GM12878 (cell line): ENCODE results near the gene OR8G5. TPM values are rescaled to one million over a fixed set of nuclear protein-coding genes. Genes with fewer than 3 reads are reported as not detected.

ENCODE experiments used
- ATAC-seq: fragments of 200-7000 bp; cut with Tn5 transposase; 3 replicates; pipeline ENCODE4 v1.9.1; 2020; ENCODE audit warnings: mild to moderate bottlenecking, moderate library complexity
- BruUV-seq: library from RNA; stranded (reverse); fragments of 400-500 nt; replicated peaks from 2 replicates; lab custom pipeline; 2021; lab: Mats Ljungman, UMichigan
- CTCF ChIA-PET: fragments of 300-600 bp; sonication (Branson Sonifier 250); formaldehyde crosslinking; extraction: SDS; loops from one replicate; lab custom pipeline; 2021; ENCODE audit warnings: inconsistent platforms; lab: Yijun Ruan, JAX
- POLR2A ChIA-PET: fragments of 350-600 bp; formaldehyde crosslinking; extraction: SDS; loops from one replicate; lab custom pipeline; 2021; ENCODE audit warnings: inconsistent platforms; lab: Charles Lee
- RAD21 ChIA-PET: fragments of 300-600 bp; sonication (Branson Sonifier 250); formaldehyde crosslinking; loops from one replicate; lab custom pipeline; 2023; ENCODE audit warnings: antibody characterized with exemption; ENCODE audit not compliant: unreplicated experiment; lab: Charles Lee
- SMC1A ChIA-PET: fragments of 300-600 bp; sonication (Branson Sonifier 250); formaldehyde crosslinking; loops from one replicate; lab custom pipeline; 2023; ENCODE audit not compliant: unreplicated experiment, uncharacterized antibody; lab: Charles Lee
- DNase-seq: peaks from one replicate; pipeline ENCODE4 v3.0.0-alpha.2; 2011; ENCODE audit warnings: low read depth, low spot score
- FAIRE-seq: peaks from 3 replicates; lab custom pipeline; 2011; peaks lifted over from hg19 to GRCh38; lab: Jason Lieb, UNC
- H2AFZ ChIP-seq: 2 replicates; pipeline ENCODE4 v1.6.0; 2011; ENCODE audit warnings: low read depth, low read length, control low read depth; ENCODE audit not compliant: control insufficient read depth
- H3K27ac ChIP-seq: 2 replicates; pipeline ENCODE4 v1.5.1; 2011; ENCODE audit warnings: control low read depth; ENCODE audit not compliant: control insufficient read depth, insufficient read depth
- H3K27me3 ChIP-seq, 2 experiments: replicated peaks in 1 of 2; 2 replicates each; pipeline versions ENCODE4 v1.6.0 to v1.6.1; 2011; ENCODE audit warnings: low read length in 1 of 2; ENCODE audit not compliant: control insufficient read depth in 2 of 2, insufficient read depth in 2 of 2
- H3K36me3 ChIP-seq, 2 experiments: 2 replicates each; pipeline ENCODE4 v1.5.1; 2011; ENCODE audit warnings: low read length in 1 of 2; ENCODE audit not compliant: control insufficient read depth in 2 of 2, insufficient read depth in 2 of 2
- H3K4me1 ChIP-seq: 2 replicates; pipeline ENCODE4 v1.6.1; 2011; ENCODE audit warnings: mild to moderate bottlenecking, low read length, moderate library complexity, mixed read lengths; ENCODE audit not compliant: control insufficient read depth, insufficient read depth
- H3K4me2 ChIP-seq: 2 replicates; pipeline ENCODE4 v1.6.0; 2011; ENCODE audit warnings: control low read depth; ENCODE audit not compliant: control insufficient read depth, insufficient read depth
- H3K4me3 ChIP-seq: fragments of 200-600 bp; sonication (generic); 2 replicates; pipeline ENCODE4 v1.5.1; 2016
- H3K79me2 ChIP-seq: 2 replicates; pipeline ENCODE4 v1.6.0; 2011; ENCODE audit warnings: low read length; ENCODE audit not compliant: control insufficient read depth, insufficient read depth
- H3K9ac ChIP-seq: 2 replicates; pipeline ENCODE4 v1.8.0; 2011; ENCODE audit warnings: low read length, control low read depth, mixed read lengths; ENCODE audit not compliant: control insufficient read depth, insufficient read depth
- H3K9me3 ChIP-seq: replicated peaks from 3 replicates; pipeline ENCODE4 v1.5.1; 2011; ENCODE audit warnings: mild to moderate bottlenecking, low read length; ENCODE audit not compliant: control insufficient read depth, insufficient read depth
- H4K20me1 ChIP-seq: 2 replicates; pipeline ENCODE4 v1.6.0; 2011; ENCODE audit not compliant: control insufficient read depth, insufficient read depth
- ASH2L ChIP-seq: fragments of 300-600, 200-600 bp; sonication (generic); IDR thresholded peaks from 2 replicates; pipeline ENCODE4 v1.6.1; 2017; ENCODE audit warnings: low read depth, mild to moderate bottlenecking, borderline replicate concordance
- ATF7 ChIP-seq: fragments of 450-650 bp; IDR thresholded peaks from 2 replicates; pipeline ENCODE4 v1.6.1; 2016; ENCODE audit warnings: low read depth, mild to moderate bottlenecking
- BMI1 ChIP-seq: fragments of 450-650 bp; IDR thresholded peaks from 2 replicates; pipeline ENCODE4 v1.6.1; 2016; ENCODE audit warnings: mild to moderate bottlenecking, moderate library complexity, borderline replicate concordance
- CHD4 ChIP-seq: fragments of 200-600 bp; sonication (generic); IDR thresholded peaks from 2 replicates; pipeline ENCODE4 v1.6.1; 2016; ENCODE audit warnings: mild to moderate bottlenecking
- CREB1 ChIP-seq: IDR thresholded peaks from 2 replicates; pipeline ENCODE4 v1.6.1; 2012; ENCODE audit warnings: low read depth, mild to moderate bottlenecking, inconsistent platforms
- FOXM1 ChIP-seq: IDR thresholded peaks from 2 replicates; pipeline ENCODE4 v1.6.1; 2012; ENCODE audit warnings: low read depth, mild to moderate bottlenecking, inconsistent platforms, low read length, moderate library complexity
- GATAD2B ChIP-seq: fragments of 450-650 bp; conservative IDR thresholded peaks from 2 replicates; pipeline ENCODE4 v1.6.1; 2017; ENCODE audit warnings: low read depth, mild to moderate bottlenecking, moderate library complexity
- HDGF ChIP-seq: fragments of 450-650 bp; IDR thresholded peaks from 2 replicates; pipeline ENCODE4 v1.6.1; 2016; ENCODE audit warnings: antibody characterized with exemption
- KAT2A ChIP-seq: conservative IDR thresholded peaks from 2 replicates; pipeline ENCODE4 v1.6.1; 2011; ENCODE audit warnings: low read depth, low read length; ENCODE audit not compliant: control insufficient read depth
- NFIC ChIP-seq: IDR thresholded peaks from 2 replicates; pipeline ENCODE4 v1.6.1; 2012; ENCODE audit warnings: low read depth, mild to moderate bottlenecking, inconsistent platforms, low read length, moderate library complexity
- SMARCA5 ChIP-seq: fragments of 450-650 bp; IDR thresholded peaks from 2 replicates; pipeline ENCODE4 v1.6.1; 2017; ENCODE audit warnings: mild to moderate bottlenecking
- TCF12 ChIP-seq: IDR thresholded peaks from 2 replicates; pipeline ENCODE4 v1.6.1; 2011; ENCODE audit warnings: low read depth, mild to moderate bottlenecking, low read length
- WGBS: methylation state at CpG from one replicate; pipeline ENCODE4 v1.1.6; 2016; ENCODE audit warnings: low lambda C conversion rate; ENCODE audit not compliant: insufficient replicate concordance, insufficient coverage; ENCODE audit errors: missing lambda C conversion rate; 5-methylcytosine and 5-hydroxymethylcytosine counted together
- in situ Hi-C: fragments of 300-500 bp; cut with MboI; formaldehyde crosslinking; loops from 9 replicates; pipeline ENCODE4 v1.14.3; 2018; ENCODE audit warnings: mixed read lengths
- intact Hi-C: fragments of 100-400 bp; cut with micrococcal nuclease; formaldehyde crosslinking; loops from one replicate; pipeline ENCODE4 v1.14.2; 2022; ENCODE audit not compliant: unreplicated experiment
- polyA plus RNA-seq, 11 experiments: library from polyadenylated mRNA; depleted of rRNA in 4 of 11; unstranded in 6 of 11; stranded (reverse) in 5 of 11; fragments of >200 nt; fragmentation: Nextera tagmentation in 4 of 11; fragmentation: Illumina TruSeq in 1 of 11; extraction: Ambion mirVana in 4 of 11; extraction: Trizol in 1 of 11; gene quantifications; 1 replicate in 1 of 11; 2 replicates in 10 of 11; pipeline versions ENCODE4 v1.2.1 to v1.2.3, GENCODE V29; 2011 to 2016; ENCODE audit warnings: inconsistent platforms in 2 of 11, missing spikeins in 2 of 11, low read depth in 1 of 11
- total RNA-seq, 4 experiments: library from RNA; depleted of rRNA in 3 of 4; stranded (reverse); fragments of >200 nt in 3 of 4; fragmentation: Illumina TruSeq in 1 of 4; extraction: Trizol in 1 of 4; gene quantifications; 2 replicates each; pipeline versions ENCODE4 v1.2.1 to v1.2.3, GENCODE V29; 2013 to 2021
- TF ChIP-seq, protein P1 (sequence below): fragments of 450-650 bp; IDR thresholded peaks from 2 replicates; pipeline ENCODE4 v1.6.1; 2016; ENCODE audit warnings: mild to moderate bottlenecking
- TF ChIP-seq, protein P2 (sequence below): IDR thresholded peaks from 2 replicates; pipeline ENCODE4 v1.6.1; 2011; ENCODE audit warnings: low read depth, mild to moderate bottlenecking, low read length, moderate library complexity, borderline replicate concordance; ENCODE audit errors: extremely low read depth

Gene OR8G5
- total and polyA plus RNA-seq, 10 of the 15 experiments (the other 5 are each of a cell fraction or from before 2014, with no cell fraction given) = not detected

DNA sequence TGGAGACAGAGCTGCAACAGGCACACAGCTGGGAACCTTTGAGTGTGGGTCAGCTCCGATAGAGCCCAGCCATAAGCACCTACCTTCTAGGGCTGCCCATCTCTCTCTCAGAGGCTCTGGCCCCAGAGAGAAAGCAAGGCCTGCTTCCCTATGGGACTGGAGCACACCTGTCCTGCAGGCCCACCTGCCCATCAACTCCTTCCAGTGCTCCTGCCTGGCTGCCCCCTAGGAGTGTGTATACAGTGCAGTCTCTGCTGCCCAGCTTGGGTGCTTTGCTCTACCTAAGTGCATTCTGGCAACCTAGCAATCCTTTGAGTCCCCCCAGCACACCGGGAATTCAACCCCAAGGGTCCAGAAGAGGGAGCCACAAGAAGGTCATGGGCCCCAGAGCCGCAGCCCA, 21.0 kb downstream of the OR8G5 start:
- no peaks in the 10 kb centered on the region for H3K27me3 ChIP-seq
- no peak overlapping the region for H3K9ac ChIP-seq
- 10% methylated on average over 3 of the region's 3 CpGs for WGBS
- FAIRE-seq (no peak), ATAC-seq (no peak)
- no peaks in the 10 kb centered on the region for H3K4me1 ChIP-seq
- no peaks in the 10 kb centered on the region for H4K20me1 ChIP-seq
- RAD21 ChIA-PET = no interaction called here
- in situ Hi-C loops = no loop called here
- H3K4me3 ChIP-seq = no peak overlapping the region
- CTCF ChIA-PET = no interaction called here
- no TSS peak for BruUV-seq
- TF ChIP-seq NFIC (no peak), TCF12 (no peak), KAT2A (no peak), BMI1 (no peak), HDGF (no peak), SMARCA5 (no peak), CREB1 (no peak), FOXM1 (no peak), ASH2L (no peak), CHD4 (no peak), ATF7 (no peak), GATAD2B (no peak)
- TF ChIP-seq, protein P1, sequence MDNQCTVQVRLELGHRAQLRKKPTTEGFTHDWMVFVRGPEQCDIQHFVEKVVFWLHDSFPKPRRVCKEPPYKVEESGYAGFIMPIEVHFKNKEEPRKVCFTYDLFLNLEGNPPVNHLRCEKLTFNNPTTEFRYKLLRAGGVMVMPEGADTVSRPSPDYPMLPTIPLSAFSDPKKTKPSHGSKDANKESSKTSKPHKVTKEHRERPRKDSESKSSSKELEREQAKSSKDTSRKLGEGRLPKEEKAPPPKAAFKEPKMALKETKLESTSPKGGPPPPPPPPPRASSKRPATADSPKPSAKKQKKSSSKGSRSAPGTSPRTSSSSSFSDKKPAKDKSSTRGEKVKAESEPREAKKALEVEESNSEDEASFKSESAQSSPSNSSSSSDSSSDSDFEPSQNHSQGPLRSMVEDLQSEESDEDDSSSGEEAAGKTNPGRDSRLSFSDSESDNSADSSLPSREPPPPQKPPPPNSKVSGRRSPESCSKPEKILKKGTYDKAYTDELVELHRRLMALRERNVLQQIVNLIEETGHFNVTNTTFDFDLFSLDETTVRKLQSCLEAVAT = no peak
- TF ChIP-seq, protein P2, sequence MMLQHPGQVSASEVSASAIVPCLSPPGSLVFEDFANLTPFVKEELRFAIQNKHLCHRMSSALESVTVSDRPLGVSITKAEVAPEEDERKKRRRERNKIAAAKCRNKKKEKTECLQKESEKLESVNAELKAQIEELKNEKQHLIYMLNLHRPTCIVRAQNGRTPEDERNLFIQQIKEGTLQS = no peak
- TF ChIP-seq, all 136 proteins: peak for 0
- ChIA-PET SMC1A (no interaction called here), POLR2A (no interaction called here)
- Histone ChIP-seq H2AFZ (no peak overlapping the region), H3K79me2 (no peaks in the 10 kb centered on the region), H3K9me3 (no peaks in the 10 kb centered on the region), H3K4me2 (no peak overlapping the region), H3K36me3 (no peaks in the 10 kb centered on the region), H3K27ac (no peak overlapping the region)
- intact Hi-C loops = no loop called here
- no peak for DNase-seq
